ENCODE measurements around the gene TMEM132D. TPM values are rescaled to one million over a fixed set of nuclear protein-coding genes. Genes with fewer than 3 reads are reported as not detected.
A peak's percentile ranks its signal among the peaks of the same experiment; 100 is the strongest.

TMEM132D gene
- polyA plus RNA-seq, 4 donors: 0.90 to 2.1 (median 1.4) TPM

GRCh38 chr12:129827102-129827865, 76.5 kb downstream of the TMEM132D start:
- DNase-seq (ENCODE audit: low read depth in 4 of 4, low spot score in 3 of 4): no peak

GRCh38 chr12:129826273-129826672, 77.6 kb downstream of the TMEM132D start:
- no peak for DNase-seq (ENCODE audit: low read depth in 4 of 4, low spot score in 3 of 4)

- DNase-seq (ENCODE audit: low read depth in 4 of 4, low spot score in 3 of 4): no peak
These were observed 78.5 kb downstream of the TMEM132D start for GRCh38 chr12:129825316-129825715.

GRCh38 chr12:129821964-129822363, 81.9 kb downstream of the TMEM132D start:
- no peak for DNase-seq (ENCODE audit: low read depth in 4 of 4, low spot score in 3 of 4)

GRCh38 chr12:129819391-129819790, 84.4 kb downstream of the TMEM132D start:
- no peak for DNase-seq (ENCODE audit: low read depth in 4 of 4, low spot score in 3 of 4)

- DNase-seq (ENCODE audit: low read depth in 4 of 4, low spot score in 3 of 4): no peak
These were observed 88.0 kb downstream of the TMEM132D start for GRCh38 chr12:129815846-129816245.

- DNase-seq (ENCODE audit: low read depth in 4 of 4, low spot score in 3 of 4): no peak
These were observed 91.9 kb downstream of the TMEM132D start for GRCh38 chr12:129811963-129812362.

- DNase-seq (ENCODE audit: low read depth in 4 of 4, low spot score in 3 of 4): no peak
These were observed 96.7 kb downstream of the TMEM132D start for GRCh38 chr12:129807136-129807535.

- DNase-seq (ENCODE audit: low read depth in 4 of 4, low spot score in 3 of 4): no peak
These were observed 112.4 kb downstream of the TMEM132D start for GRCh38 chr12:129791396-129791795.

GRCh38 chr12:129790930-129791329, 112.9 kb downstream of the TMEM132D start:
- DNase-seq (ENCODE audit: low read depth in 4 of 4, low spot score in 3 of 4): no peak

GRCh38 chr12:129790331-129790730, 113.5 kb downstream of the TMEM132D start:
- no peak for DNase-seq (ENCODE audit: low read depth in 4 of 4, low spot score in 3 of 4)

GRCh38 chr12:129789921-129790320, 113.9 kb downstream of the TMEM132D start:
- no peak for DNase-seq (ENCODE audit: low read depth in 4 of 4, low spot score in 3 of 4)

GRCh38 chr12:129788506-129789084, 115.2 kb downstream of the TMEM132D start:
- no peak for DNase-seq (ENCODE audit: low read depth in 4 of 4, low spot score in 3 of 4)

GRCh38 chr12:129779989-129780388, 123.8 kb downstream of the TMEM132D start:
- no peak for DNase-seq (ENCODE audit: low read depth in 4 of 4, low spot score in 3 of 4)

GRCh38 chr12:129779033-129779432, 124.8 kb downstream of the TMEM132D start:
- DNase-seq (ENCODE audit: low read depth in 4 of 4, low spot score in 3 of 4): no peak

- DNase-seq (ENCODE audit: low read depth in 4 of 4, low spot score in 3 of 4): no peak
These were observed 126.7 kb downstream of the TMEM132D start for GRCh38 chr12:129776977-129777667.

- peak in 2 of 4 donors; percentile 3 for DNase-seq (ENCODE audit: low read depth in 4 of 4, low spot score in 3 of 4)
These were observed 131.0 kb downstream of the TMEM132D start for GRCh38 chr12:129772501-129773493.

GRCh38 chr12:129771238-129771637, 132.6 kb downstream of the TMEM132D start:
- no peak for DNase-seq (ENCODE audit: low read depth in 4 of 4, low spot score in 3 of 4)

GRCh38 chr12:129765719-129766118, 138.1 kb downstream of the TMEM132D start:
- no peak for DNase-seq (ENCODE audit: low read depth in 4 of 4, low spot score in 3 of 4)

GRCh38 chr12:129762436-129762835, 141.4 kb downstream of the TMEM132D start:
- peak in 2 of 4 donors; percentile 17 to 28 for DNase-seq (ENCODE audit: low read depth in 4 of 4, low spot score in 3 of 4)
